ENCODE data around the gene LY6G6D. TPM values are rescaled to one million over a fixed set of nuclear protein-coding genes. Genes with fewer than 3 reads are reported as not detected.

Gene LY6G6D
- total and polyA plus RNA-seq, 2 of the 13 experiments (the other 11 are each of a cell fraction or from before 2014, with no cell fraction given): not detected

GRCh38 chr6:31687860-31688693, 27.1 kb upstream of the LY6G6D start:
- in situ Hi-C loops (cut with HindIII; ENCODE audit: extremely low pct_ligation_motif_present, low pct_unique_long_range_greater_than_20kb): no loop called here
- H3K4me3 ChIP-seq (replicated peaks in 1 of 3; ENCODE audit: insufficient read depth in 1 of 3, low read depth in 2 of 3, low read length in 3 of 3): no peak overlapping the region
- peaks cover 21% of the 10 kb centered on the region for H3K4me1 ChIP-seq (ENCODE audit: insufficient read depth, low read length)
- no peaks in the 10 kb centered on the region for H4K20me1 ChIP-seq (ENCODE audit: insufficient read depth, low read length)
- H3K27ac ChIP-seq (ENCODE audit: extremely low read length, insufficient read depth, low read length): no peak overlapping the region
- no TSS peak for BruUV-seq (replicated peaks)
- no peaks in the 10 kb centered on the region for H3K27me3 ChIP-seq (ENCODE audit: control insufficient read depth in 1 of 2, insufficient read depth in 2 of 2, low read length in 2 of 2)
- H3K9me3 ChIP-seq (ENCODE audit: low read length): no peaks in the 10 kb centered on the region
- intact Hi-C loops (cut with micrococcal nuclease; ENCODE audit: unreplicated experiment): no loop called here
- FAIRE-seq (no peak), DNase-seq (ENCODE audit: low spot score) (no peak), ATAC-seq (no peak)
- 94% methylated on average over 13 of the region's 14 CpGs for WGBS (ENCODE audit: low lambda C conversion rate)
- no peak overlapping the region for H2AFZ ChIP-seq (ENCODE audit: low read length)
- TF ChIP-seq ZNF350 (CRISPR knock-in tag; IDR thresholded peaks at IDR 0.05; ENCODE audit: borderline replicate concordance, low read depth) (no peak), ISL2 (CRISPR knock-in tag; IDR thresholded peaks at IDR 0.05) (no peak), ZNF652 (CRISPR knock-in tag; IDR thresholded peaks at IDR 0.05; ENCODE audit: borderline replicate concordance, low read depth) (peak; percentile 76), ZNF12 (CRISPR knock-in tag; IDR thresholded peaks at IDR 0.05) (no peak)
- ChIA-PET CTCF (ENCODE audit: low intra/inter-chr PET ratio, low total read pairs) (no interaction called here), POLR2A (no interaction called here)
- no peak overlapping the region for H3K9ac ChIP-seq (ENCODE audit: insufficient read depth, low read depth, low read length)
- no peak overlapping the region for H3K4me2 ChIP-seq (ENCODE audit: low read depth, low read length)
- H3K36me3 ChIP-seq (replicated peaks in 1 of 2; ENCODE audit: control insufficient read depth in 1 of 2, insufficient read depth in 2 of 2, low read length in 2 of 2): peaks cover 46 to 54% of the 10 kb centered on the region in 2 experiments
- H3K79me2 ChIP-seq (ENCODE audit: insufficient read depth, low read length): no peaks in the 10 kb centered on the region

- H3K9ac ChIP-seq (ENCODE audit: insufficient read depth, low read depth, low read length): no peak overlapping the region
- WGBS (ENCODE audit: low lambda C conversion rate): 89% methylated on average over 10 of the region's 11 CpGs
- TF ChIP-seq ZNF569 (CRISPR knock-in tag; IDR thresholded peaks at IDR 0.05; ENCODE audit: borderline replicate concordance): no peak
- TF ChIP-seq SPEN (CRISPR knock-in tag; IDR thresholded peaks at IDR 0.05; ENCODE audit: low read depth): no peak
- no peak for TF ChIP-seq ESRRA (CRISPR knock-in tag; IDR thresholded peaks at IDR 0.05; ENCODE audit: low read depth)
- no peak for TF ChIP-seq THAP9 (CRISPR knock-in tag; IDR thresholded peaks at IDR 0.05; ENCODE audit: borderline replicate concordance)
- no peak for TF ChIP-seq ZFYVE20 (CRISPR knock-in tag; IDR thresholded peaks at IDR 0.05; ENCODE audit: borderline replicate concordance, low read depth)
- TF ChIP-seq SOX6 (IDR thresholded peaks at IDR 0.05): no peak
- TF ChIP-seq SOX6 (CRISPR knock-in tag; IDR thresholded peaks at IDR 0.05): no peak
These were observed 25.7 kb upstream of the LY6G6D start for GRCh38 chr6:31689249-31690110.

More at GRCh38 chr6:31689249-31690110, 25.7 kb upstream of the LY6G6D start:
- FAIRE-seq: no peak
- ChIA-PET CTCF (ENCODE audit: low intra/inter-chr PET ratio, low total read pairs) (interaction anchor here (0.8 to 1.2 kb wide), 2 partner anchors 9 to 84 kb away, joined by 3 to 5 read pairs; partner anchors contain the start of gene LY6G5C), POLR2A (interaction anchor here (0.5 kb wide), 1 partner anchor 68 kb away, joined by 3 read pairs; no protein-coding TSS in a partner anchor)
- H2AFZ ChIP-seq (ENCODE audit: low read length): no peak overlapping the region
- BruUV-seq (replicated peaks): no TSS peak
- peaks cover 12% of the 10 kb centered on the region; the same call in 1 of the 2 replicates for H3K4me1 ChIP-seq (ENCODE audit: insufficient read depth, low read length)
- no peak overlapping the region for H3K27ac ChIP-seq (ENCODE audit: extremely low read length, insufficient read depth, low read length)
- DNase-seq (ENCODE audit: low spot score): no peak
- H3K36me3 ChIP-seq (replicated peaks in 1 of 2; ENCODE audit: control insufficient read depth in 1 of 2, insufficient read depth in 2 of 2, low read length in 2 of 2): peaks cover 54 to 64% of the 10 kb centered on the region in 2 experiments
- in situ Hi-C loops (cut with HindIII; ENCODE audit: extremely low pct_ligation_motif_present, low pct_unique_long_range_greater_than_20kb): no loop called here
- ATAC-seq: peak; percentile 69
- no peaks in the 10 kb centered on the region for H3K27me3 ChIP-seq (ENCODE audit: control insufficient read depth in 1 of 2, insufficient read depth in 2 of 2, low read length in 2 of 2)
- no peak overlapping the region for H3K4me2 ChIP-seq (ENCODE audit: low read depth, low read length)
- intact Hi-C loops (cut with micrococcal nuclease; ENCODE audit: unreplicated experiment): no loop called here
- no peaks in the 10 kb centered on the region for H4K20me1 ChIP-seq (ENCODE audit: insufficient read depth, low read length)
- no peaks in the 10 kb centered on the region for H3K79me2 ChIP-seq (ENCODE audit: insufficient read depth, low read length)
- no peaks in the 10 kb centered on the region for H3K9me3 ChIP-seq (ENCODE audit: low read length)
- no peak overlapping the region for H3K4me3 ChIP-seq (replicated peaks in 1 of 3; ENCODE audit: insufficient read depth in 1 of 3, low read depth in 2 of 3, low read length in 3 of 3)

All from HepG2 (cell line).